BLaER1 (cell line): Measurements from ENCODE around the gene GABRB2.
"Not testable (repeated sequence)": the region's sequence is repeated elsewhere in the genome, so short reads cannot be mapped to it uniquely, and the experiment has no call there.

ENCODE experiments used
- H3K27ac ChIP-seq: shearing (Covaris generic); formaldehyde crosslinking; 2 replicates; pipeline ENCODE4 v1.8.1; 2022
- H3K27me3 ChIP-seq: shearing (Covaris generic); formaldehyde crosslinking; 2 replicates; pipeline ENCODE4 v1.8.1; 2022
- H3K36me3 ChIP-seq: shearing (Covaris generic); formaldehyde crosslinking; 2 replicates; pipeline ENCODE4 v1.8.1; 2022
- H3K4me1 ChIP-seq: shearing (Covaris generic); formaldehyde crosslinking; 2 replicates; pipeline ENCODE4 v1.8.1; 2022
- H3K4me2 ChIP-seq: shearing (Covaris generic); formaldehyde crosslinking; 2 replicates; pipeline ENCODE4 v1.8.1; 2022
- H3K4me3 ChIP-seq: shearing (Covaris generic); formaldehyde crosslinking; 2 replicates; pipeline ENCODE4 v1.8.1; 2022
- H3K9ac ChIP-seq: shearing (Covaris generic); formaldehyde crosslinking; 2 replicates; pipeline ENCODE4 v1.8.1; 2022
- H3K9me3 ChIP-seq: shearing (Covaris generic); formaldehyde crosslinking; 2 replicates; pipeline ENCODE4 v1.8.1; 2022
- H4K20me1 ChIP-seq: shearing (Covaris generic); formaldehyde crosslinking; 2 replicates; pipeline ENCODE4 v1.8.1; 2022
- Cebpa-rat ChIP-seq: shearing (Covaris generic); IDR thresholded peaks from 2 replicates; pipeline ENCODE4 v1.8.1; 2022

The GABRB2 gene

DNA sequence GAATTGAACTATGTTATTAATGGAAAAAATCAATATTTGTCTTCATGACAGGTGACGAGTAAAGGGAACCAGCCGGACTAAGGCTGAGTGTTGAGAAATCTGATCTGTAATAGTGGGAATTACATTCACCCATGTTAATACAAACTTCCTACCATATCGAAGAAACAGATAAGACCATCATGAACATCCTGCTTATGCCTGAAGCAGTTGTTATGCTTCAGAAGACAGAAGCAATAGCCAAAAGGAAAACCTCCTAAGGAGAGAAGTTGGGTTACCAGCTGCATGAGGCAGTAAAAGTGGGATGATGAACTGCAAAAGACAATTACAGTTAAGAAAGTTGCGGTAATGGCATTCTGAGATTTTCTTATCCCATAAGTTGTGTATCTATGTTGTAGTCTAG, 281.5 kb downstream of the GABRB2 start:
- H3K27ac ChIP-seq = no peak overlapping the region
- H3K9ac ChIP-seq = no peak overlapping the region
- TF ChIP-seq Cebpa-rat = no peak
- no peaks in the 10 kb centered on the region for H3K9me3 ChIP-seq
- no peak overlapping the region for H3K4me3 ChIP-seq
- no peak overlapping the region for H3K4me2 ChIP-seq
- H3K4me1 ChIP-seq = no peaks in the 10 kb centered on the region
- no peaks in the 10 kb centered on the region for H3K36me3 ChIP-seq
- no peaks in the 10 kb centered on the region for H4K20me1 ChIP-seq
- no peaks in the 10 kb centered on the region for H3K27me3 ChIP-seq

DNA sequence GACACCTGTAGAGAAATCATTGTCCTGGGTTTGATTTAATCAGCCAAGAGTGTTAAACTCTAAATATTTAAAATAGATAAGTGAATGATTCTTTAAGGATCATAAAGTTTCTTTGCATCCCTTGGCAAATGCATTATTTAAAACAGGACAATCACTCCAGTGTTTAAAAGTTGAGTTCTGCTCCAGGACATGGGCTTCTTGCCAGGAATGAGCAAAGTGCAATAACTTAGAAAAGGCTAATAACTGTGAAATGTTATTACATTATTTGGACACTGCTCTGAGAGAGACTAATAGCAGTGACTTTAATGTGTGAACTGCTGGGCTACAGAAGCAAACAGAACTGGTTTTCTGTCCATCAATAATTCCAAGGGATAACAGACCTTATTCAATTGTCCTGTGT, 283.3 kb downstream of the GABRB2 start:
- Histone ChIP-seq H3K9ac (no peak overlapping the region), H3K27ac (no peak overlapping the region), H3K9me3 (no peaks in the 10 kb centered on the region), H4K20me1 (no peaks in the 10 kb centered on the region), H3K4me2 (no peak overlapping the region), H3K27me3 (no peaks in the 10 kb centered on the region), H3K4me1 (peaks cover 13% of the 10 kb centered on the region), H3K4me3 (no peak overlapping the region), H3K36me3 (no peaks in the 10 kb centered on the region)
- TF ChIP-seq Cebpa-rat = no peak

DNA sequence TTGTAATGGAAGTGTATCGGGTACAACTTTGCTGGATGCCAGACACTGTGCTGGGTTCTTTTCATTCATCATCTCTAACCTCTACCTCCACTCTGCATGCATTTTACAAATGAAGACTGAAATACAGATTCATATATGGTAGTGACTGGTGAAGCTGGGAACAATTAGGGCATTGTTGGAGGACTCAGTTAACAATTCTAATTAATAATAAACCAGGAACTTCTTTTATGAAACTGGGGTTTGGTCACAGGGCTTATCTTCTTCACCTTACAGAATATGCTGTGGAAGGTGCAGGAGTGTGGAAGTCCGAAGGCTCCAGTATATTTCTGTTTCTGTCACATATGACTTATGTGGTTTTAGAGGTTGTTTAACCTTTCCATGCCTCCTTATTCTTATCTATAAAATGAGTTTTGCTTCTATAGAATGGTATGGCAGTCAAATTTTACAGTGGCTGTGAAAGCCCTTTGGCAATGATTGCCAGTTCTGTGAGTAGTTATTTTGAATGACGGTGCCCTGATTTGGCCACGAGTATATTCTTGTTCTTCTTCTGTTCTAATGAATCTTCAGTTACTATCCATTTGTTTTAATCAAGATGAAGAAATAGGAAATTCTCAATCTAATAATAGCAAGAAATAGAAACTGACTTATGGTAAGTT, 284.7 kb downstream of the GABRB2 start:
- Histone ChIP-seq H3K36me3 (no peaks in the 10 kb centered on the region), H3K4me3 (no peak overlapping the region), H3K4me1 (peaks cover 13% of the 10 kb centered on the region), H3K27ac (no peak overlapping the region), H3K9me3 (no peaks in the 10 kb centered on the region), H3K27me3 (no peaks in the 10 kb centered on the region), H4K20me1 (no peaks in the 10 kb centered on the region), H3K9ac (no peak overlapping the region), H3K4me2 (no peak overlapping the region)
- TF ChIP-seq Cebpa-rat = no peak

DNA sequence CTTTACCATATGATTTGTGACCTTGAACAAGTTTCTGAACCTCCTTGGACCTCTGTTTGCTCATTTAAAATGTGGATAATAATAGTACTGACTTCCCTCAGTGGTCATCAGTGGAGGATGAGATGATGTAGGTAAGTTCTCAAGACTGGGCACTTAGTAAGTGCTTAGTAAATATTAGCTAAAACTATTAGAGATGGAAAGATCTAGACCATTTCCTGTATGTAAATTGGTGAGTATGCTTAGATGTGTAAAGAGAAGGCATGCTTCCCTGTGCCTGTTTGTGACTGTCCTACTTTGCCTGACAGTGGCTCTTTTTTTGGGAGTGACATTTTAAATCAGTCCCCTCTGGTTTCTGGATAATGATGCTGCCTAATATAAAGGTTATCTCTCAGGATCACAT, 288.1 kb downstream of the GABRB2 start:
- Histone ChIP-seq H4K20me1 (no peaks in the 10 kb centered on the region), H3K27ac (no peak overlapping the region), H3K9me3 (no peaks in the 10 kb centered on the region), H3K9ac (no peak overlapping the region), H3K27me3 (no peaks in the 10 kb centered on the region), H3K4me1 (peaks cover 13% of the 10 kb centered on the region), H3K36me3 (no peaks in the 10 kb centered on the region), H3K4me2 (no peak overlapping the region), H3K4me3 (no peak overlapping the region)
- no peak for TF ChIP-seq Cebpa-rat

DNA sequence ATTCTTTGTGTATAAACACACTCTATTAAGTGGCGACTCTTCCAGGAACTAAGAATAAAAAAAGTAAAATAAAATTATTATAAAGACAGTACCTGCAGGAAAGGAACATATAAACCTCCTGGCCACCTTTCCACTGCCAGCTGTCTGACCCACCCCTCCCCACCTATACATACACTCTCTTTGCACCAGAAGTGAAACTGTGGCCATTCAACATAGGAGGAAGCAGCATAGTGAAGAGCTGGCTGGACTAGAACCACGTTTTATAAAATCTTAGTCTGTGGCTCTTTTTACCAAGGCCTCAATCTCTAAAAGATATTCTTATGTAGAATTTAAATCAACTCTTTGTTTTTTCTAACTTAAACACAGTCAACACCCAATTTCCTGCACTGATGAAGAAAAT, 289.6 kb downstream of the GABRB2 start:
- TF ChIP-seq Cebpa-rat = no peak
- no peak overlapping the region for H3K9ac ChIP-seq
- H3K27ac ChIP-seq = no peak overlapping the region
- no peaks in the 10 kb centered on the region for H3K27me3 ChIP-seq
- no peaks in the 10 kb centered on the region for H3K9me3 ChIP-seq
- H3K4me1 ChIP-seq = peaks cover 13% of the 10 kb centered on the region
- H3K4me2 ChIP-seq = no peak overlapping the region
- H4K20me1 ChIP-seq = no peaks in the 10 kb centered on the region
- H3K4me3 ChIP-seq = no peak overlapping the region
- no peaks in the 10 kb centered on the region for H3K36me3 ChIP-seq

DNA sequence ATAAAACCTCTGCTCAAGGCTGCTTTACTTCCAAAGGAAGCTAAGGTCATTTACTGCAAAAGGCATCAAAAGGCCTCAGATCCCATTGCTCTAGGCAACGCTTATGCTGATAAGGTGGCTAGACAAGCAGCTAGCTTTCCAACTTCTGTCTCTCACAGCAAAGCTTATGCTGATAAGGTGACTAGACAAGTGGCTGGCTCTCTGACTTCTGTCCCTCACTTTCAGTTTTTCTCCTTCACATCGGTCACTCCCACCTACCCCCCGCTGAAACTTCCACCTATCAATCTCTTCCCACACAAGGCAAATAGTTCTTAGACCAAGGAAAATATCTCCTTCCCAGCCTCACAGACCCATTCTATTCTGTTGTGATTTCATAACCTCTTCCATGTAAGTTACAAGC, 293.6 kb downstream of the GABRB2 start:
- H3K36me3 ChIP-seq, H3K9me3 ChIP-seq, H3K27ac ChIP-seq, H3K9ac ChIP-seq, H3K27me3 ChIP-seq, H3K4me2 ChIP-seq, H3K4me3 ChIP-seq, H3K4me1 ChIP-seq, H4K20me1 ChIP-seq: not testable (repeated sequence)

DNA sequence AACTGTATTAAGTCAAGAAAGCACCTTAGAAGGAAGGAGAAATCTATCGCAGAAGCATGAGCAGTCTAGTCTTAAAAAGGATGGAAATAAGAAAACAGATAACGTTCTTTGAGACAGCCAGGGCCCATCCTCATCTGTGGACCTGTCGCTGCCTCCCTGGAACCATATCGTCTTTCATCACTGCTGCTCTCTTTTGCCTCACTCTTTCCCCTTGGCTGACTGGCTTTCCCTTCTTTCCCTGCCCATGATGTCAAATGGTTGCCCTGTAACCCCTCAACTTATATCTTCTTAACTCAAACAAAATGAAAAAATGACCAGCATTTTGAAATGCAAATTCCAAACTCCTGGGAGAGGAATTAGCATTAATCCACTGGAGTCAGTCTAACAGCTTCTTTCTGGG, 299.8 kb downstream of the GABRB2 start:
- no peak overlapping the region for H3K4me2 ChIP-seq
- no peak overlapping the region for H3K9ac ChIP-seq
- no peaks in the 10 kb centered on the region for H3K4me1 ChIP-seq
- no peak overlapping the region for H3K27ac ChIP-seq
- no peaks in the 10 kb centered on the region for H3K36me3 ChIP-seq
- H3K9me3 ChIP-seq = no peaks in the 10 kb centered on the region; the same call in 1 of the 2 replicates
- H3K4me3 ChIP-seq = no peak overlapping the region
- H3K27me3 ChIP-seq = no peaks in the 10 kb centered on the region
- H4K20me1 ChIP-seq = no peaks in the 10 kb centered on the region
- TF ChIP-seq Cebpa-rat = no peak

DNA sequence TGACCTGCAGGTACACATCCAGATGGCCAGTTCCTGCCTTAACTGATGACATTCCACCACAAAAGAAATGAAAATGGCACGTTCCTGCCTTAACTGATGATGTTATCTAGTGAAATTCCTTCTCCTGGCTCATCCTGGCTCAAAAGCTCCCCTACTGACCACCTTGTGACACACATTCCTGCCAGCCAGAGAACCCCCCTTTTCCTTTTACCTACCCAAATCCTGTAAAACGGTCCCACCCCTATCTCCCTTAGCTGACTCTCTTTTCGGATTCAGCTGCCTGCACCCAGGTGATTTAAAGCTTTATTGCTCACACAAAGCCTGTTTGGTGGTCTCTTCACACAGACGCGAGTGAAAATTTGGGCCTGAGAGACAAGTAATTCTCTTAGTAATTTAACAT, 300.7 kb downstream of the GABRB2 start:
- H4K20me1 ChIP-seq, H3K9me3 ChIP-seq, H3K4me2 ChIP-seq, H3K9ac ChIP-seq, H3K4me3 ChIP-seq, H3K27me3 ChIP-seq, H3K4me1 ChIP-seq, H3K36me3 ChIP-seq, H3K27ac ChIP-seq: not testable (repeated sequence)
